GM21423 (cell line): ENCODE measurements around the gene CCDC142.

Experiments
- ATAC-seq: cut with Tn5 transposase; IDR thresholded peaks from one replicate; pipeline ENCODE4 v1.9.1; 2021; ENCODE audit warnings: mild to moderate bottlenecking, moderate library complexity; ENCODE audit not compliant: unreplicated experiment

The CCDC142 gene

GRCh38 chr2:74425523-74425922 lies 57.3 kb downstream of the CCDC142 start:
- no peak for ATAC-seq

DNA sequence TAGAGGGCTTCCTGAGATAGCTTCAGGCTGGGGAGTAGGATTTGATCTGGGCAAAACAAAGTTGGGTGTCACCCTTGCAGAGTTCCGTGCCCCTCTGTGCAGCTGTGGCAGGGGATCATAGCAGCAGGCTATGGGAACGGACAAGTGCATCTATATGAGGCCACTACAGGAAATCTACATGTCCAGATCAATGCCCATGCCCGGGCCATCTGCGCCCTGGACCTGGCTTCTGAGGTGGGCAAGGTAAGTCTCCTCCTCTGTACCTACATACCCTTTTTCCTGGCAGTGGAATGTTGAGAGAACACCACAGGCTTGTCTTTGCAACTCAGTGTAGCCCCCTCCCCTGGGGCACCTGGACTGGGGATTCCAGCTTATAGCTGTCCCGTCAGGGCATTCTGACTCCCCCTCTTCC lies 57.8 kb downstream of the CCDC142 start:
- no peak for ATAC-seq

DNA sequence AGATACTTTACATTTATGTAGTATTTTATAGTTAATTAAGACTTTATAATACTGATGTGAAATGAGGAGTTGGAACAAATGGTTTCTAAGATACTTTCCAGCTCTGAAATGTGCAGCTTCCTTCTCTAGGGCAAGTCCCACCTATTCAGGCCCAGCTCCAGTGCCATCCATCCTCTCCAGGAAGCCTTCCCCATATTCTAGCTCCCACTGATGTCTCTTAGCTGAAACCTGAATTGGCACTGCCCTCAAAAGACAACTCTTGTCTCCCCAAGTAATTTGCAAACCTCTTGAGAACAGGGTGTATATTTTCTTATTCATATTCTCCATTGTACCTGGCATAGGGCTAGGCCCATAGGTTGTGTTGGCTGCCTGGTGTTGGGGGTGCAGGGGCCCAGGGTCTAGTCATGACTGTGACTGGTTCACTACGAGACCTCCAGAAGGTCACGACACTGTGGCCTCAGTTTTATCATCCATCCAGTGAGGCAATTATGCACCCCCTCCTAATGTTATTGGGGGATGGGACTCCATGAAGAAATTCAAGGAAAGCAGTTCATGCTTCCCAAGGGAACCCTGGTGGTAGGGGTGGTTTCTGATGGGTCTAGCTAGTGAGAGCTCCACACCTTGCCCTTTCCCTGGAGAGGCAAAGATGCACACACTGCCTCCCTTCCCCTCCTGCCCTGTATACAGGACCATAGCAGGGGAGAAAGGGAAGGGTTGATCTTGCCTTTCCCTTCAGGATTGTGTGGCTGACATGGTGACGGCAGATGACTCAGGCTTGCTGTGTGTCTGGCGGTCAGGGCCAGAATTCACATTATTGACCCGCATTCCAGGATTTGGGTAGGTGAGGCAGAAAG lies 58.4 kb downstream of the CCDC142 start:
- no peak for ATAC-seq
